A673 (cell line): ENCODE measurements around the gene GM2A.

Experiments used
- EZH2 ChIP-seq: fragments of 200-600 bp; sonication (generic); IDR thresholded peaks from 2 replicates; pipeline ENCODE4 v1.6.1; 2017; ENCODE audit warnings: borderline replicate concordance, low read depth, mild to moderate bottlenecking, mixed read lengths, antibody characterized with exemption, low read length; ENCODE audit not compliant: poor library complexity, severe bottlenecking
- TF ChIP-seq, protein P1 (sequence below): fragments of 300-800, 200-600 bp; sonication (generic); conservative IDR thresholded peaks from 2 replicates; pipeline ENCODE4 v1.5.1; 2017; ENCODE audit warnings: low read depth, mild to moderate bottlenecking, antibody characterized with exemption, low read length, moderate library complexity, mixed read lengths

DNA sequence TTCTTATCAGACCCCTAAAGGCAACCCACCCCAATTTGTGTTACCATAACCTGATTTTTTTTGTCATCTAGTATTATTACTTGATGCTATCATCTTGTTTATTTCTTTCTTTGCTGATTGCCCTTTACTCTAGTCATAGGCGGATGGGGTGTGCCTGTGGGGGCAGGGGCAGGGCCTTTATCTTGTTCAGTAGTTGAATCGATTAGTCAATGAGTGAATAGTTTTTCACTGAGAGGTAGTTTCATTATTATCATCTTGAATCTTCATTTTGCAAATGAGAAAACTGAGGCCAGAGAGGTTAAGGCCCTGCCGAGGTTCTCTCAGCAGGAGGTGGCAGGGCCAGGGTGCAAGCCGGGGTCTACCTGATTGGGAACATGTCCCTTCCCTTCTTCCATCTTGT is 9.4 kb upstream of the GM2A start:
- TF ChIP-seq, protein P1, sequence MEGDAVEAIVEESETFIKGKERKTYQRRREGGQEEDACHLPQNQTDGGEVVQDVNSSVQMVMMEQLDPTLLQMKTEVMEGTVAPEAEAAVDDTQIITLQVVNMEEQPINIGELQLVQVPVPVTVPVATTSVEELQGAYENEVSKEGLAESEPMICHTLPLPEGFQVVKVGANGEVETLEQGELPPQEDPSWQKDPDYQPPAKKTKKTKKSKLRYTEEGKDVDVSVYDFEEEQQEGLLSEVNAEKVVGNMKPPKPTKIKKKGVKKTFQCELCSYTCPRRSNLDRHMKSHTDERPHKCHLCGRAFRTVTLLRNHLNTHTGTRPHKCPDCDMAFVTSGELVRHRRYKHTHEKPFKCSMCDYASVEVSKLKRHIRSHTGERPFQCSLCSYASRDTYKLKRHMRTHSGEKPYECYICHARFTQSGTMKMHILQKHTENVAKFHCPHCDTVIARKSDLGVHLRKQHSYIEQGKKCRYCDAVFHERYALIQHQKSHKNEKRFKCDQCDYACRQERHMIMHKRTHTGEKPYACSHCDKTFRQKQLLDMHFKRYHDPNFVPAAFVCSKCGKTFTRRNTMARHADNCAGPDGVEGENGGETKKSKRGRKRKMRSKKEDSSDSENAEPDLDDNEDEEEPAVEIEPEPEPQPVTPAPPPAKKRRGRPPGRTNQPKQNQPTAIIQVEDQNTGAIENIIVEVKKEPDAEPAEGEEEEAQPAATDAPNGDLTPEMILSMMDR = no peak
- TF ChIP-seq EZH2 = no peak
